Natural killer cell (primary cell): ENCODE measurements around the gene CCDC146. TPM values are rescaled to one million over a fixed set of nuclear protein-coding genes. Genes with fewer than 3 reads are reported as not detected.

ENCODE experiments used
- ATAC-seq, 3 donors: fragments of 150-1000 bp in 2 of 3; fragments of 200-7000 bp in 1 of 3; cut with Tn5 transposase; 1 replicate in 1 of 3; 2 replicates in 2 of 3; pipeline ENCODE4 v1.10.0; 2021; ENCODE audit warnings: mild to moderate bottlenecking in 2 of 3, moderate library complexity in 2 of 3
- DNase-seq, 2 donors: peaks; one replicate each; pipeline versions ENCODE4 v3.0.0 to v3.0.0-alpha.2; 2013 to 2021; ENCODE audit warnings: mixed read lengths in 1 of 2
- H3K27ac ChIP-seq: one replicate; pipeline ENCODE4 v1.5.1; 2013; ENCODE audit warnings: mild to moderate bottlenecking, low read length
- H3K27me3 ChIP-seq: one replicate; pipeline ENCODE4 v1.6.1; 2013; ENCODE audit warnings: low read length; ENCODE audit not compliant: control insufficient read depth, insufficient read depth
- H3K36me3 ChIP-seq: one replicate; pipeline ENCODE4 v1.6.1; 2013; ENCODE audit warnings: low read length; ENCODE audit not compliant: control insufficient read depth, insufficient read depth
- H3K4me1 ChIP-seq: one replicate; pipeline ENCODE4 v1.6.1; 2013; ENCODE audit warnings: low read length; ENCODE audit not compliant: control insufficient read depth, insufficient read depth
- H3K4me3 ChIP-seq: one replicate; pipeline ENCODE4 v1.5.1; 2013; ENCODE audit warnings: low read length
- H3K9me3 ChIP-seq: one replicate; pipeline ENCODE4 v1.6.1; 2013; ENCODE audit warnings: low read length; ENCODE audit not compliant: control insufficient read depth, insufficient read depth
- H3K27ac Mint-ChIP-seq, 2 donors: one replicate each; pipeline ENCODE4 v1.8.0; 2022; ENCODE audit warnings: mild to moderate bottlenecking in 2 of 2, mixed read lengths in 2 of 2, moderate library complexity in 1 of 2
- H3K27me3 Mint-ChIP-seq, 2 donors: one replicate each; pipeline ENCODE4 v1.8.0; 2022; ENCODE audit warnings: low read depth in 2 of 2, mixed read lengths in 2 of 2
- H3K36me3 Mint-ChIP-seq: one replicate; pipeline ENCODE4 v1.8.0; 2022; ENCODE audit warnings: mixed read lengths
- H3K4me1 Mint-ChIP-seq, 2 donors: one replicate each; pipeline ENCODE4 v1.8.0; 2022; ENCODE audit warnings: mixed read lengths in 2 of 2
- H3K4me3 Mint-ChIP-seq: one replicate; pipeline ENCODE4 v1.8.0; 2022; ENCODE audit warnings: mild to moderate bottlenecking, moderate library complexity, mixed read lengths
- H3K9me3 Mint-ChIP-seq, 2 donors: one replicate each; pipeline ENCODE4 v1.8.0; 2022; ENCODE audit warnings: mixed read lengths in 2 of 2
- WGBS: methylation state at CpG from one replicate; pipeline ENCODE4 v1.1.7; 2013; ENCODE audit warnings: missing lambda C conversion rate; ENCODE audit not compliant: insufficient coverage; 5-methylcytosine and 5-hydroxymethylcytosine counted together
- intact Hi-C: fragments of 100-400 bp; cut with micrococcal nuclease; formaldehyde crosslinking; loops from one replicate; pipeline ENCODE4 v1.14.2; 2022
- total RNA-seq, 4 donors: library from RNA; stranded (reverse); fragments of 120-200 nt in 1 of 4; gene quantifications; one replicate each; pipeline versions ENCODE4 v1.2.3 to v1.2.4, GENCODE V29; 2013 to 2022
- TF ChIP-seq, protein P1 (sequence below): fragments of 200-600 bp; IDR thresholded peaks from one replicate; pipeline ENCODE4 v1.8.0; 2022; ENCODE audit warnings: antibody characterized with exemption

Gene CCDC146
- total RNA-seq, 3 donors from 2014 or later (not counting 1 experiment from before 2014, with no cell fraction given) = 20.1 to 25.6 (median 24.0) TPM

DNA sequence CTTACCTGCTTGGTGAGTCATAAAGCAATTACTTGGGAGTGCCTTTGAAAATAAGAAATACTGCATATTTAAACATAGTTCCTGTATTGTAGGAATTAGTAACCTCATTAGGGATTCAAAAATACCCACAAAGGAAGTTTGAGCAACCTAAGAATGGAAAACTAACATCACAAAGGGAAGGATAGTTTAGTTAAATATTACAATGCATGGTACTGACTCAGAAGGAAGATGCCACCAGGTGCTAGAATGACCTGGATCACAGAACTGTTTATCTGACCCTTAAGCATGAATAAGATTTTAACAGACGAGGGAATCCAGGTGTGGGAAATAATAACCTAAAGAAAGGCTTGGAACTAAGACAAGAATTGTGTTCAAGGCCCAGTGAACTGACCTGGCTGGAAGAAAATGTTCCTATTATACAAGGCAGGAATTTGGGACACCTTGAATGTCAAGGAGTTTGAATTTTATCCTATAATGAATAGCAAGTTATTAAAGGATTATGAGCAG is 187.4 kb downstream of the CCDC146 start:
- H3K4me1 Mint-ChIP-seq = peaks cover 10 to 17% of the 10 kb centered on the region in 2 donors
- Histone ChIP-seq H3K27me3 (no peaks in the 10 kb centered on the region), H3K36me3 (peaks cover 63% of the 10 kb centered on the region), H3K4me3 (no peak overlapping the region), H3K9me3 (peaks cover 7% of the 10 kb centered on the region), H3K27ac (no peak overlapping the region), H3K4me1 (no peaks in the 10 kb centered on the region)
- no peak overlapping the region for H3K4me3 Mint-ChIP-seq
- DNase-seq (no peak), ATAC-seq (no peak)
- H3K27me3 Mint-ChIP-seq = no peaks in the 10 kb centered on the region
- peaks cover 61% of the 10 kb centered on the region for H3K36me3 Mint-ChIP-seq
- peaks cover 0 to 7% of the 10 kb centered on the region in 2 donors for H3K9me3 Mint-ChIP-seq
- peak overlapping the region; percentile 21 to 45 for H3K27ac Mint-ChIP-seq
- intact Hi-C loops = no loop called here
- WGBS = 96% methylated on average over 1 of the region's 1 CpG
- TF ChIP-seq, protein P1, sequence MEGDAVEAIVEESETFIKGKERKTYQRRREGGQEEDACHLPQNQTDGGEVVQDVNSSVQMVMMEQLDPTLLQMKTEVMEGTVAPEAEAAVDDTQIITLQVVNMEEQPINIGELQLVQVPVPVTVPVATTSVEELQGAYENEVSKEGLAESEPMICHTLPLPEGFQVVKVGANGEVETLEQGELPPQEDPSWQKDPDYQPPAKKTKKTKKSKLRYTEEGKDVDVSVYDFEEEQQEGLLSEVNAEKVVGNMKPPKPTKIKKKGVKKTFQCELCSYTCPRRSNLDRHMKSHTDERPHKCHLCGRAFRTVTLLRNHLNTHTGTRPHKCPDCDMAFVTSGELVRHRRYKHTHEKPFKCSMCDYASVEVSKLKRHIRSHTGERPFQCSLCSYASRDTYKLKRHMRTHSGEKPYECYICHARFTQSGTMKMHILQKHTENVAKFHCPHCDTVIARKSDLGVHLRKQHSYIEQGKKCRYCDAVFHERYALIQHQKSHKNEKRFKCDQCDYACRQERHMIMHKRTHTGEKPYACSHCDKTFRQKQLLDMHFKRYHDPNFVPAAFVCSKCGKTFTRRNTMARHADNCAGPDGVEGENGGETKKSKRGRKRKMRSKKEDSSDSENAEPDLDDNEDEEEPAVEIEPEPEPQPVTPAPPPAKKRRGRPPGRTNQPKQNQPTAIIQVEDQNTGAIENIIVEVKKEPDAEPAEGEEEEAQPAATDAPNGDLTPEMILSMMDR = no peak

DNA sequence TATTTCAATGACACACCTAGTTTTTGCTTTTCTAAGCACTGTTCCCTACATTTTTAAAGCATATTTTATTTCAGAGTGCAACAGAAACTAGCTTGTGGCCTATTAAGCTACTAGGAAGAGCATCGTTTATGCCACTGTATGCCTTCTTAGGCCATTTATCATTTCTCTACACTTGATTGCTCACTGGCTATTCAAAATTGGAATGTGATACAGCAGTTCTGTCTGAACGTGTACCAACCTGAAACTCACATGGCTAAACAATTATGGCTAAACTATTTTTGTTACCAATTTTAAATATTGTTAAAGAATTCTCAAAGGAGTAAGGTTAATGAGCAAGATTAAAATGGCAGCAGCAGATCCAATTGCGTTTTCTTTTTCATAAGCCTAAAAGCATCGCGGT is 188.6 kb downstream of the CCDC146 start:
- ATAC-seq (no peak), DNase-seq (no peak)
- Histone ChIP-seq H3K9me3 (no peaks in the 10 kb centered on the region), H3K27ac (no peak overlapping the region), H3K27me3 (no peaks in the 10 kb centered on the region), H3K4me1 (no peaks in the 10 kb centered on the region), H3K4me3 (no peak overlapping the region), H3K36me3 (peaks cover 75% of the 10 kb centered on the region)
- 94% methylated on average over 4 of the region's 5 CpGs for WGBS
- peaks cover 22 to 23% of the 10 kb centered on the region in 2 donors for H3K4me1 Mint-ChIP-seq
- peaks cover 61% of the 10 kb centered on the region for H3K36me3 Mint-ChIP-seq
- H3K27me3 Mint-ChIP-seq = no peaks in the 10 kb centered on the region
- TF ChIP-seq, protein P1 = no peak
- H3K27ac Mint-ChIP-seq = peak overlapping the region in 1 of 2 donors; percentile 29
- intact Hi-C loops = no loop called here
- no peak overlapping the region for H3K4me3 Mint-ChIP-seq
- H3K9me3 Mint-ChIP-seq = peaks cover 0 to 2% of the 10 kb centered on the region in 2 donors

DNA sequence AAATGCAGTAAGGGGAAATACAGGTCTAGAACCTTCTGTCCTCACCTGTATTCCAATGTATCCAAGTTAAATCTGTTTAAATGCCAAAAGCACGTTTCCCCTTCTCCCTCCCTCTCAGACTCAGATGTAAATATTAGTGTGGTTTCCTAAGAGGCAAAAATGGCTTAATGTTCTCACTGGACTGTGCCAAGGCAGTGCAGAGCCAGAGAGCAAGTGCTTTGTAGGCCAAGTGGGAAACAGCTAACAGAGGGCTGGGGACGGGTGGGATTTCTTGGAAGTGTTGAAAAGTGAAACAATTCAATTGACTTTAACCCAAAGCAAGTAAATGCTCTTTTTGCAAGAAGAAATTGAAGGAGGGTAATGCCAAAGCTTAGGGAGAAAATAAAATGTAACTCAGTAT is 190.7 kb downstream of the CCDC146 start:
- Mint-ChIP-seq H3K27ac (peak overlapping the region; percentile 33 to 52), H3K27me3 (no peaks in the 10 kb centered on the region), H3K36me3 (peaks cover 64% of the 10 kb centered on the region), H3K4me3 (no peak overlapping the region), H3K4me1 (peaks cover 27 to 34% of the 10 kb centered on the region in 2 donors), H3K9me3 (no peaks in the 10 kb centered on the region)
- ATAC-seq (no peak), DNase-seq (no peak)
- 95% methylated on average over 1 of the region's 2 CpGs for WGBS
- Histone ChIP-seq H3K4me1 (no peaks in the 10 kb centered on the region), H3K27me3 (no peaks in the 10 kb centered on the region), H3K9me3 (no peaks in the 10 kb centered on the region), H3K36me3 (peaks cover 92% of the 10 kb centered on the region), H3K4me3 (no peak overlapping the region), H3K27ac (no peak overlapping the region)
- TF ChIP-seq, protein P1 = no peak
- intact Hi-C loops = no loop called here

DNA sequence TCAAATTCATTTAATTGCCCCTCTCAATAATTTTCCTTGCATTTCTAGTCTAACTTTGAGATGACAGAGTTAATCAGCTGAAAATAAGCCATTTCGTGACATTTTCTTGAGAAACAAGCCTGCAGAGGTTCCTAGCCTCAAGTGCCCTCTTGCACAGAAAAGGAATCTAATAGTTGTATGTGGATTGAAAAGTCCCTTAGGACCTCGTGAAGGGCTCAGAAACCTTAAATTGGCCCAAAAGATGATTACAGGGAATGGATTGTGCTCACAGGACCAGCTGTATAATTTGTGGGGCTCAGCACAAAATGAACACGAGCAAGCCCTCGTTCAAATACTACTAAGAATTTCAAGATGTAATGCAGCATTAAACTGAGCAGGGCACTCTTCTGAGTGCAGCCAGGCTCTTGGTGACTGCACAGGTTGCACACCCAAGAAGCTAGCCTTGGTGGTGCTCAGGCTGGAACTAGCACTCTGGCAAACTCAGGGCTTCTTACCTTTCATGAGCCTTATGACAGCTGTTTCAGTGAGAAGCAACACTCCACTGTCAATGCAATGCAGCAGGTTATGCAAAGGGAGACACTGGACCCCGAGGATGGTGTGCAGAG is 191.6 kb downstream of the CCDC146 start:
- no peaks in the 10 kb centered on the region for H3K27me3 Mint-ChIP-seq
- peaks cover 92% of the 10 kb centered on the region for H3K36me3 ChIP-seq
- H3K27ac ChIP-seq = no peak overlapping the region
- DNase-seq (no peak), ATAC-seq (no peak)
- no peaks in the 10 kb centered on the region for H3K9me3 ChIP-seq
- no peak overlapping the region for H3K4me3 ChIP-seq
- TF ChIP-seq, protein P1 = no peak
- peaks cover 33 to 40% of the 10 kb centered on the region in 2 donors for H3K4me1 Mint-ChIP-seq
- no peak overlapping the region for H3K4me3 Mint-ChIP-seq
- peak overlapping the region; percentile 6 to 88 for H3K27ac Mint-ChIP-seq
- 96% methylated on average over 5 of the region's 5 CpGs for WGBS
- intact Hi-C loops = no loop called here
- no peaks in the 10 kb centered on the region for H3K4me1 ChIP-seq
- H3K36me3 Mint-ChIP-seq = peaks cover 64% of the 10 kb centered on the region
- H3K9me3 Mint-ChIP-seq = no peaks in the 10 kb centered on the region
- H3K27me3 ChIP-seq = no peaks in the 10 kb centered on the region
